HG02938 (cell line): Measurements from ENCODE around the gene PLSCR4.

Source experiments
- ATAC-seq: cut with Tn5 transposase; IDR thresholded peaks from one replicate; pipeline ENCODE4 v1.9.1; 2021; ENCODE audit warnings: mild to moderate bottlenecking, moderate library complexity; ENCODE audit not compliant: unreplicated experiment

PLSCR4 gene

GRCh38 chr3:146196789-146197188, 54.1 kb downstream of the PLSCR4 start:
- ATAC-seq = no peak

DNA sequence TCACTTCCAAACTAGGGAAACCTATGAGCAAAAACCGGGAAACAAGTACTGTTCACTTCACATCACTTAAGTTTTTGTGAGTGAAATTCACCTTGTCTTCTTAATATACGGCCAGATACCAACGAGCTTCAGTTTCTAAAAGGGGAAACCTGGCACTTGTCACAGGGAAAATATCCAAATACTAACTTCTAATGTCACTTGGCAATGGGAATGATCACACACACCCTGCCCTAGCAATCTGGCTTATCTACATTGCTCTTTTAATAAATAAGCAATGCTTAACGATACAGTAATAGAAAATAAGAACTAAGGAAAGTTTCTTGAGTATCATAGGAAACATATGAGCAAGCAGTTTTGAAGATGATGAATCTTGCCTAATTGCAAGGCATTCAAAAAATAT, 55.3 kb downstream of the PLSCR4 start:
- no peak for ATAC-seq

GRCh38 chr3:146195030-146195429, 55.9 kb downstream of the PLSCR4 start:
- no peak for ATAC-seq

DNA sequence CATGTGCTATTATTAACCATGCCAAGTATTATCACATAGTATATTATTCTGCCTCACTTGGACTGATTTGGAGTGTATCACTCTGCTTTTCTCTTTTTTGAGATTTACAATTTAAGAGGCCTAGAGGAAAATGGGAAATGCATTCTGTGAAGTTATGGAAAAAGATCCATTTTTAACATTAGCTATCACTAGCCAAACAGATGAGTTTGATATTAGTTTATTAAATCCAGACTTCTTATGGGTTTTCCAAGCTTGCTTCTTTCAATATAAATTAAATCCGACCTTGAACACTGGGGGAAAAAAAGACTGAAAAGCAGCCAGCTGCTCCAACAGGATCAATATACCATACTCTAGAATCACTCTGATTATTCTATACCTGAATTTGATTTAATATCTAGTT, 59.9 kb downstream of the PLSCR4 start:
- ATAC-seq = no peak

DNA sequence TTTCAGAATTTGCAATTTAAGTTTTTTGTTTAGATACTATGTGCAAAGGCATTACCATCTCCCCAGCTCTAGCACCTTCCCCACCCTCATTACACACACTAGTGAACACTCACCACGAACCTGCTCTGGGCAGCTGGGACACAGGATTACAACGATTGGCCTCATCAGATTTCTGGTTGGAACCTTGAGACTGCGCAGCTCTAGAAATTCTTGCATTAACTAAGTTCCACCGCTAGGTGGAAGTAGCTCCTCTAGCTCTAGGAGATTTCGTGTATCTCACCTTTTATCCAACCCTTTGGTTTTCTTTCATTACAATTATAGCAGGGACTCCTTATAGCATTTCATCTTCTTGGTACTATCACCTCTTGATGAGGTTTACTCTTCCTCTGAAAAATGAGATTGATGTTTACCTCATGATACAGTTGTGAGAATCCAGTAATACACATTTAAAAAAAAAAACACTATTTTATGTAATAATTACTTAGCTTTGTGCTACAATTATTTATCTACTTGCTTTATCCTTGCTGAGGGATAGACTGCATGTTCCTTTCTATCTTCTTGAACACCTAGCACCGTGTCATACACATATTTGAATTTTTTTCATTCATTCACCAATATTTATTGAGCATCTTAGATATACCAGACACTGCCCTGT, 61.3 kb downstream of the PLSCR4 start:
- peak; percentile 99 for ATAC-seq

DNA sequence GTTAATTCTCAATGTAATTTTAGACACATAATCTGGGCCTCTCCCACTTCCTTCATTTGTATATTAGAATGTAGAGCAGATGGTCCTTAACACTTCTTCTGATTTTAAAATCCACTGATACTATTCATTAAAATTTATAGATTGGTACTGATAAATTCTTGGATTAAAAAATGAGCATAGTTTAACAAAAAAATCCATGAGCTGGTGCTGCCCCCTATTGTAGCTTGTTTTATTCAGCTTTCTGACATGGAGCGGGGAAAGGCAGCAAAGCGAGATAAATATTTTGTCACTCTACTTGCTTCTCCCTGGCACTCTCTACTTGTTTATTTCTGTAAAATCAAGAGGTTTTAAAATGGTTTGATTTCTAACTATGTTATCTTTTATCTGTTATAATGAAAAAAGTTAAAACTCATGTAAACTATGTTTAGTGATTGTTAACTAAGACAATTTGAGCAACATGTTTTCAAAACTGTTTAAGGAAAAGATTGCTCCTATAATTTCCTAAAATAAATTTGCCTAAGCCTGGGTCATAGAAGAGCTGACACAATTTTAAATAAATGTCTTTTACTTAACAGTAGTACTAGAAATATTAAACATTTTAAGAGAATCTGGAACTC, 63.5 kb downstream of the PLSCR4 start:
- no peak for ATAC-seq

- ATAC-seq = no peak
Observed at GRCh38 chr3:146184241-146185015, 66.5 kb downstream of the PLSCR4 start.

GRCh38 chr3:146181216-146181615, 69.7 kb downstream of the PLSCR4 start:
- no peak for ATAC-seq

DNA sequence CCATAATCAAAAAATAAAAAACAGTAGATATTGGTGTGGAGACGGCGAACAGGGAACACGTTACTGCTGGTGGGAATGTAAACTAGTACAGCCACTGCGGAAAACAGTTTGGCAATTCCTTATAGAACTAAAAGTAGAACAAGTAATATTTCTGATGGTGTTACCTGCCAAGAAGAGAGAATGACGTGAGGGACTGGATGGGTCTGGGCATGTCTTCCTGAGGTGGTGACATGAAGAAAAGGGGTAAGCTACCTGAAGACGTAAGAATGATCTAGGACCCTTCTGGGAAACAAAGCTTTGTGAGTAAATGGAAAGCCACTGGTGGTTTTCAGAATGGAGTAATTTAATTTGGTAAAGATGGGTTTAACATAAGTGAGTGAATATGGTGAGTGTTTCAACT, 70.5 kb downstream of the PLSCR4 start:
- ATAC-seq = no peak

DNA sequence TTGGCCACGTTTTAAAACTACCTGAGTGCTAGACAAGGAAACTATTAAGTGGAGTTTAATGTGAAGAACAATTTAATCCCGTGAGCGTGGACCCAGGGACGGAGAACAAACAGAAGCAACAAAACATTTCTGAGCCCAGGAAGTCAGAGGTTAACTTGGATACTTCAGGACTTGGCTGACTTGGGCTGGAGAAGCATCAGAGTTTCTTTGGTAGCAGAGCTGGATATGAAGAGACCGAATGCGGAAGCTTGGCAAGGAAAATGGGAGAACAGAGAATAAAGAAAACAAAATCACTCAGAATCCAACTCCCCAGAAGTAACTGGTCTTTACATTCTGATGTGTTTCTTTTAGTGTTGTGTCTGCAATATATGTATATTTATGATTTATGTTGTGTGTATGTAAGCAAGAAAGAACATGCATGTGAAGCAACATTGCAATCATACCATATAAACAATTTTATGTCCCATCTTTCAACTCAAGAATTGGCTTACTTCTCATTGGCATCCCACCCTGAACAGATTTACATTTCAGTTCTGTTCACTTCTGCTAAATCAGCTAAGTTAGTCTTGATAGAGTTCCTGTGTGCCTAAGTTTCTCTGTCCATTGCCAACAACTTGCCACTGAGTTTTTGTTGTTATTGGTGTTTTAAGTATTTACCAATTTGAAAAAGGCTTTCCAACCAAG, 72.8 kb downstream of the PLSCR4 start:
- no peak for ATAC-seq

DNA sequence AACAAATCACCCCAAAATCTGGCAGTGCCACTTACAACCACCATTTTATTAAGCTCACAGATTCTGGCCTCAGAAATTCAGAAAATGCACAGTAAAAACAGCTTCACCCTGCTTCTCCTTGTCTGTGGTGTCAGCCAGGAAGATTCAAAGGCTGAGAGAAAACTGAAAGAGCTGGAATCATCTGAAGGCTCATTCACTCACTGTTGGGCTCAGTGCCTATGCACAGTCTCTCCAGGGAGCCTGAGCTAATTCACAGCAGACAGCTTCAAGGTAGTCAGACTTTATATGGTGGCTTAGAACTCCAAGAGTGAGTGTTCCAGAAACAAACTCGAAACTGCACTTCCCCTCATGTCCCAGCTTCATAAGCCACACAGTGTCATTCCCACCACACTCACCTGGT, 73.4 kb downstream of the PLSCR4 start:
- no peak for ATAC-seq

DNA sequence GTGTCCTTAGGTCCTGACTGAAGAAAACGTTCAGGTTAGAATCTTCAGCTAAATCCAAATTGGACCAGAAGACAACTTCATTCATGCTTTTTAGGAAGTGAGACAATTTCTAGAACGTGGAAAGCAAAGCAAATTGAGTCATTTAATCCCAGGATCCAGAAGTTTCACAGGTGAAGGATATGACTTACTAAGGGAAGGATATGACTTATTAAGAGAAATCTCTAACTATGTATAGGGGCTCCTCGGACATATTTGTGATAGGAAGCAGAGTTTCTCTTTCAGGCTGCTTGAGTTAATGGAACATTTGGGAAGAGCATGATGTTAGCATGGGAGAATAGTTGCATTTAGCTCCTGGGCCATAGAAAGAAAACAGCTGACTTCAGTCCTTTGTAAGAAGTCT, 73.8 kb downstream of the PLSCR4 start:
- ATAC-seq = no peak

GRCh38 chr3:146172586-146172985, 78.3 kb downstream of the PLSCR4 start:
- no peak for ATAC-seq

- ATAC-seq = no peak
Observed at GRCh38 chr3:146170591-146170990, 80.3 kb downstream of the PLSCR4 start.

- ATAC-seq = no peak
Observed at GRCh38 chr3:146169891-146170290, 81.0 kb downstream of the PLSCR4 start.

DNA sequence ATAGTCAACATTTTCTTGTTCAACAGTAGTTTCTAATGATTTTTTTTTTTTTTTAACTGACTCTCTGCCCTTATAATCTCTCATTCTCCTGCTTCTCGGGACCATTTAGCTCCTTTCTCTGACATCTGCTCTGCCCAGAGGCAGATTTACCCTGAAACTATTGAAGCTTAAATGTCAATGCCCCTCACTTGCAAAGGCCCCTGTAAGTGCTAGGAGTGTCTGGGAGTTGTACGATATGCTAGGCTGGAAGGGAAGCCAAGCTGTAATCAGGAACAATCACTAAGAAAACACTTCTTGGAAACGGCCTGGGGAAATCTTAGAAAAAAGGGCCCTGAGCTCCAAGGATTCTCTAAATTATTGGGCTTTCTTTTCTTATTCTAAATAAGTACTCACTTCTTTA, 84.1 kb downstream of the PLSCR4 start:
- no peak for ATAC-seq

DNA sequence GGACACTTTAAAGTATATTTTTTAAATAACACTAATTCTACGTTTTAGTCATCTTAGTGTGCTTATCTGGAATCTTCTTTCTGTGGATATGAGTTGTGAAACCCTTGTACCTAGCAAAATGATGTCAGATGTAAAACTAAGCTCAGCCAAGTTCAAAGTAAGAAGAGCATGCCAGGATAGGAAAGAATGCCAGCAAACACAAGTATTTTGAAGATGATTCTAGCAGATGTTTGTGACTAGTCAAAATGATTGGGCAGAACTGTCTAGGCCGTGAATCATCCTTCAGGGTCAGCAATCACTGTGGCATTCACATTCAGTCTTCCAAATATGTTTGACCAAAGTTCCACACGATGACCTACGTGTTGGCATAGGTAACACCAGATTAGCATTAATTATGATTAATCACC, 84.5 kb downstream of the PLSCR4 start:
- no peak for ATAC-seq

DNA sequence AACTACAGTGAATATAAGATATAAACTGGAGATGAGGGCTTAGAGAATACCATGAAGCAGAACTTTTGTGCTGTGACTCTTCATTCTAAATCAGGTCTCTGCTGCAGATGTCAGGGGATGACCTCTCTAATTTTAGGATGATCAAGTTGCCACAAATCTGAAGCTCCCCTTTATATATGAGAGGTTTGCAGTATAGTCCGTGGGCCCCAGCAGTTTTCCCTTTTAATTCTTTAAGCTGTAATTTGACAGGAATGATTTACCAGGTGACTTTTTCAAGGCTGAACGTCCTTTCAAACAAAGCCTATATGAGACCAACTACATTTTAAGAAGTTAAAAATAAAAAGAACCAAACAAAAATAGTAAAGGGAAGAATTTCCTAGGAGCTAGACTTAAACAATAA, 85.0 kb downstream of the PLSCR4 start:
- no peak for ATAC-seq

DNA sequence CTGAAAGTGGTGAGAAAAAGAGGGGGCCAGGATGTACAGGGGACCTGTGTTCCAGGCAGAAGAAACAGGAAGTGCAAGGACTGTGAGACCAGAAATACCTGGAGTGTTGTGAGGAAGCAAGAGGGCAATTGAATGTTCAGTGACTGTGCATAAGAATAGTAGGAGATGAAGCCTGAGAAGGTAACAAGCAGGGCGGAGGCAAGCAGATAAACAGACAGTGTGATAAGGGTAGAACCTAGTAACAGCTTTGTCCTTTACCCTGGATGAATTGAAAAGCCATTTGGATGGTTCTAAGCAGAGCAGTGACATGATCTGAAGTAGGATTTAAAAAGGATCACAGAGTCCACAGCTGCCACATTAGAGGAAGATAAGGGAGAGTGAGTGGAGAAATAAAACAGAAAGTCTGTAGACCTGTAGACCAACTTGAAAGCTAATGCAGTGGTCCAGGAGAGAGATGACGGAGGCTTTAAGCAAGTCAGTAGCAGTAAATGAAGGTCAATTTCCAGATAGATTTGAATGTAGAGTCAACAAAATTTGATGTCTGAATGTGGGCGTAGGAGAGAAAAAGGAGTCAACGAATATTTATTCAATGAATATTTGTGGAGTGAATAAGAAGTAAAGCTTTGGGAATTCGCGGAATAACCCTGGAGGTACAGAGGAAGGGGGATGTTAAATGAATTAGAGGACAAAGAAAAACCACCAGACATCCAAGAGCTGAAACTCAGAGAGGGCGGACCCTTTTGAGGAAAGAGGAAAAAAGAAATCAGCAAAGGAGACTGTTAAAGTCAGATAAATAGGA, 85.7 kb downstream of the PLSCR4 start:
- ATAC-seq = no peak

DNA sequence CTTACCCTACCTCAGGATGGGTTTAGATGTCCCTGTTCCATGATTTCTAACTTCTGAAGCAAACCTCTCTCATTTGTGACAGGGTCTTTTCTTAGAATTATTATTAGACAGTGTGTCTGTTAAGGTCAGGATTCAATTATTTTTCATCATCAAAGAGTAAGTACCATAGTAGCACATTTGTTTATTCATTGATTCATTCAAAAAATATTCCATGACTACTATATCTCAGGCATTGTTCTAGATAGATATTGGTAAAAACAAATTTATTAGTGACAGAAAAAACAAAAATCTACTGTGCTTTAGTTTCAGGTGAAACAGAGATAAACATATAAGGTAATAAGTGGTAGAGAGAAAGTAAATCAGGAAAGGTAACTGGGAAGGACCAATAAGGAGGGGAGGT, 86.4 kb downstream of the PLSCR4 start:
- no peak for ATAC-seq

- ATAC-seq = no peak
Observed at GRCh38 chr3:146164071-146164470, 86.8 kb downstream of the PLSCR4 start.
